Astrocyte (in vitro differentiated cells and primary cell): Measurements from ENCODE around the gene PRTN3. TPM values are rescaled to one million over a fixed set of nuclear protein-coding genes. Genes with fewer than 3 reads are reported as not detected.

Source experiments
- DNase-seq: peaks from one replicate; pipeline ENCODE4 v3.0.0-alpha.2; 2010; ENCODE audit warnings: low read depth
- FAIRE-seq: peaks from 2 replicates; lab custom pipeline; 2011; peaks lifted over from hg19 to GRCh38; lab: Jason Lieb, UNC
- H2AFZ ChIP-seq: 2 replicates; pipeline ENCODE4 v1.6.0; 2012; ENCODE audit warnings: low read depth, low read length, inconsistent platforms
- H3K27ac ChIP-seq: 2 replicates; pipeline ENCODE4 v1.5.1; 2011; ENCODE audit warnings: low read depth, low read length, inconsistent platforms
- H3K27me3 ChIP-seq: 2 replicates; pipeline ENCODE4 v1.6.0; 2011; ENCODE audit warnings: low read length, inconsistent platforms; ENCODE audit not compliant: insufficient read depth
- H3K36me3 ChIP-seq: 2 replicates; pipeline ENCODE4 v1.5.1; 2011; ENCODE audit warnings: low read length, inconsistent platforms; ENCODE audit not compliant: insufficient read depth
- H3K4me1 ChIP-seq: 2 replicates; pipeline ENCODE4 v1.5.1; 2011; ENCODE audit warnings: low read length, inconsistent platforms; ENCODE audit not compliant: insufficient read depth
- H3K4me2 ChIP-seq: 2 replicates; pipeline ENCODE4 v1.6.0; 2012; ENCODE audit warnings: low read length, inconsistent platforms
- H3K4me3 ChIP-seq: 2 replicates; pipeline ENCODE4 v1.5.1; 2011; ENCODE audit warnings: low read depth, mild to moderate bottlenecking, low read length, inconsistent platforms; ENCODE audit not compliant: insufficient read depth
- H3K79me2 ChIP-seq: 2 replicates; pipeline ENCODE4 v1.6.0; 2012; ENCODE audit warnings: mild to moderate bottlenecking, low read length, inconsistent platforms; ENCODE audit not compliant: insufficient read depth
- H3K9ac ChIP-seq: 2 replicates; pipeline ENCODE4 v1.6.0; 2012; ENCODE audit warnings: mild to moderate bottlenecking, low read length, inconsistent platforms
- H3K9me3 ChIP-seq: 2 replicates; pipeline ENCODE4 v1.5.1; 2012; ENCODE audit warnings: low read depth, mild to moderate bottlenecking, low read length, inconsistent platforms; ENCODE audit not compliant: insufficient read depth
- H4K20me1 ChIP-seq: 2 replicates; pipeline ENCODE4 v1.6.0; 2012; ENCODE audit warnings: low read length, inconsistent platforms; ENCODE audit not compliant: insufficient read depth
- H3K27ac Mint-ChIP-seq: one replicate; pipeline ENCODE4 v1.8.0; 2021; ENCODE audit warnings: mild to moderate bottlenecking, mixed read lengths; ENCODE audit not compliant: unreplicated experiment
- H3K27me3 Mint-ChIP-seq: one replicate; pipeline ENCODE4 v1.8.0; 2021; ENCODE audit warnings: low read depth, mixed read lengths; ENCODE audit not compliant: unreplicated experiment
- H3K36me3 Mint-ChIP-seq: one replicate; pipeline ENCODE4 v1.8.0; 2021; ENCODE audit warnings: low read depth, mixed read lengths; ENCODE audit not compliant: unreplicated experiment
- H3K4me1 Mint-ChIP-seq: one replicate; pipeline ENCODE4 v1.8.0; 2021; ENCODE audit warnings: low read depth, mixed read lengths; ENCODE audit not compliant: unreplicated experiment
- H3K4me3 Mint-ChIP-seq: one replicate; pipeline ENCODE4 v1.8.0; 2021; ENCODE audit warnings: mild to moderate bottlenecking, moderate library complexity, mixed read lengths; ENCODE audit not compliant: unreplicated experiment
- H3K9me3 Mint-ChIP-seq: one replicate; pipeline ENCODE4 v1.8.0; 2021; ENCODE audit warnings: mild to moderate bottlenecking, mixed read lengths; ENCODE audit not compliant: unreplicated experiment
- CTCF ChIP-seq: IDR thresholded peaks from 2 replicates; pipeline ENCODE4 v1.5.1; 2011; ENCODE audit warnings: low read depth, mild to moderate bottlenecking, inconsistent platforms, low read length, moderate library complexity; ENCODE audit not compliant: insufficient read depth
- EZH2 ChIP-seq: IDR thresholded peaks from 2 replicates; pipeline ENCODE4 v1.6.1; 2012; ENCODE audit warnings: mild to moderate bottlenecking, low read length, inconsistent platforms; ENCODE audit not compliant: insufficient read depth
- total RNA-seq: library from RNA; stranded (reverse); gene quantifications from 2 replicates; pipeline ENCODE4 v1.2.1, GENCODE V29; 2021

Gene PRTN3
- total RNA-seq, 1 donor from 2014 or later: not detected

GRCh38 chr19:803686-804418, 36.9 kb upstream of the PRTN3 start:
- peaks cover 99% of the 10 kb centered on the region for H4K20me1 ChIP-seq
- Mint-ChIP-seq H3K27ac (peak overlapping the region; percentile 26), H3K27me3 (no peaks in the 10 kb centered on the region), H3K4me1 (peaks cover 19% of the 10 kb centered on the region), H3K36me3 (peaks cover 15% of the 10 kb centered on the region), H3K9me3 (no peaks in the 10 kb centered on the region), H3K4me3 (no peak overlapping the region)
- H3K27ac ChIP-seq: no peak overlapping the region
- H3K4me1 ChIP-seq: peaks cover 37% of the 10 kb centered on the region
- FAIRE-seq (no peak), DNase-seq (no peak)
- H3K27me3 ChIP-seq: no peaks in the 10 kb centered on the region
- H3K4me2 ChIP-seq: no peak overlapping the region
- H3K9ac ChIP-seq: no peak overlapping the region
- H3K36me3 ChIP-seq: peaks cover 42% of the 10 kb centered on the region
- TF ChIP-seq CTCF (no peak), EZH2 (no peak)
- H3K79me2 ChIP-seq: peaks cover 99% of the 10 kb centered on the region
- H3K9me3 ChIP-seq: no peaks in the 10 kb centered on the region
- no peak overlapping the region for H3K4me3 ChIP-seq
- H2AFZ ChIP-seq: no peak overlapping the region

- no peak overlapping the region for H3K27ac Mint-ChIP-seq
- H3K36me3 ChIP-seq: peaks cover 42% of the 10 kb centered on the region
- H3K36me3 Mint-ChIP-seq: peaks cover 16% of the 10 kb centered on the region
- H3K27me3 Mint-ChIP-seq: no peaks in the 10 kb centered on the region
- H3K4me3 ChIP-seq: no peak overlapping the region
- no peak overlapping the region for H2AFZ ChIP-seq
- DNase-seq (no peak), FAIRE-seq (no peak)
- no peaks in the 10 kb centered on the region for H3K9me3 ChIP-seq
- H4K20me1 ChIP-seq: peaks cover 99% of the 10 kb centered on the region
- H3K4me2 ChIP-seq: no peak overlapping the region
- H3K4me1 ChIP-seq: peaks cover 31% of the 10 kb centered on the region
- H3K4me3 Mint-ChIP-seq: no peak overlapping the region
- no peaks in the 10 kb centered on the region for H3K27me3 ChIP-seq
- peaks cover 19% of the 10 kb centered on the region for H3K4me1 Mint-ChIP-seq
- no peak overlapping the region for H3K27ac ChIP-seq
- TF ChIP-seq CTCF (no peak), EZH2 (no peak)
- H3K9ac ChIP-seq: no peak overlapping the region
- no peaks in the 10 kb centered on the region for H3K9me3 Mint-ChIP-seq
- H3K79me2 ChIP-seq: peaks cover 99% of the 10 kb centered on the region
Observed at GRCh38 chr19:804419-805165, 36.2 kb upstream of the PRTN3 start.
